Body of pancreas (tissue), 4 donors: ENCODE measurements around the gene SYNPO.

ENCODE experiments used
- CTCF ChIP-seq, 7 experiments: fragments of 450-650 bp in 4 of 7; fragments of 200-600 bp in 3 of 7; sonication (generic) in 3 of 7; IDR thresholded peaks; one replicate each; pipeline ENCODE4 v1.5.1; 2016 to 2019; ENCODE audit warnings: antibody characterized with exemption in 7 of 7
- POLR2A ChIP-seq, 3 donors: fragments of 450-650 bp; IDR thresholded peaks; one replicate each; pipeline ENCODE4 v1.6.1; 2016; ENCODE audit warnings: antibody characterized with exemption in 3 of 3, mild to moderate bottlenecking in 2 of 3

- no peak for TF ChIP-seq CTCF (IDR thresholded peaks at IDR 0.05)
- peak in 1 of 3 donors; percentile 9 for TF ChIP-seq POLR2A (IDR thresholded peaks at IDR 0.05)
Observed at GRCh38 chr5:150600616-150601490, 39.6 kb upstream of the SYNPO start.
